Peyer's patch (tissue), 4 donors: ENCODE data around the gene AMIGO1. TPM values are rescaled to one million over a fixed set of nuclear protein-coding genes. Genes with fewer than 3 reads are reported as not detected.
A peak's percentile ranks its signal among the peaks of the same experiment; 100 is the strongest.

Experiments used
- DNase-seq, 3 donors: peaks; one replicate each; pipeline ENCODE4 v3.0.0-alpha.2; 2017 to 2019
- H3K27ac ChIP-seq, 4 donors: fragments of 200-600 bp; sonication (generic); one replicate each; pipeline ENCODE4 v1.5.1; 2016 to 2019
- H3K27me3 ChIP-seq, 2 donors: fragments of 200-600 bp; sonication (generic); one replicate each; pipeline ENCODE4 v1.5.1; 2019
- H3K36me3 ChIP-seq, 3 donors: fragments of 200-600 bp; sonication (generic); one replicate each; pipeline ENCODE4 v1.5.1; 2016 to 2019
- H3K4me1 ChIP-seq, 4 donors: fragments of 200-600 bp; sonication (generic); one replicate each; pipeline ENCODE4 v1.5.1; 2016 to 2019
- H3K4me3 ChIP-seq, 4 donors: fragments of 200-600 bp; sonication (generic); 1 replicate in 3 of 4; 2 replicates in 1 of 4; pipeline ENCODE4 v1.5.1; 2016 to 2019; ENCODE audit warnings: mild to moderate bottlenecking in 1 of 4
- H3K9me3 ChIP-seq, 4 donors: fragments of 200-600 bp; sonication (generic); one replicate each; pipeline ENCODE4 v1.5.1; 2016 to 2019; ENCODE audit warnings: mild to moderate bottlenecking in 1 of 4
- POLR2A ChIP-seq, 2 donors: fragments of 450-650 bp; IDR thresholded peaks; one replicate each; pipeline ENCODE4 v1.5.1; 2017; ENCODE audit warnings: antibody characterized with exemption in 2 of 2, mild to moderate bottlenecking in 2 of 2, moderate library complexity in 2 of 2
- total RNA-seq, 4 donors: library from RNA; depleted of rRNA; stranded (reverse); fragments of >200 nt; gene quantifications; one replicate each; pipeline ENCODE4 v1.1.0, GENCODE V29; 2016
- TF ChIP-seq, protein P1 (sequence below), 6 experiments: fragments of 450-650 bp in 4 of 6; fragments of 200-600 bp in 2 of 6; sonication (generic) in 1 of 6; IDR thresholded peaks; one replicate each; pipeline ENCODE4 v1.5.1; 2017 to 2019; ENCODE audit warnings: antibody characterized with exemption in 6 of 6, mild to moderate bottlenecking in 3 of 6, moderate library complexity in 1 of 6

AMIGO1 gene
- total RNA-seq, 4 donors from 2014 or later, result 2.5 to 7.4 (median 5.0) TPM

DNA sequence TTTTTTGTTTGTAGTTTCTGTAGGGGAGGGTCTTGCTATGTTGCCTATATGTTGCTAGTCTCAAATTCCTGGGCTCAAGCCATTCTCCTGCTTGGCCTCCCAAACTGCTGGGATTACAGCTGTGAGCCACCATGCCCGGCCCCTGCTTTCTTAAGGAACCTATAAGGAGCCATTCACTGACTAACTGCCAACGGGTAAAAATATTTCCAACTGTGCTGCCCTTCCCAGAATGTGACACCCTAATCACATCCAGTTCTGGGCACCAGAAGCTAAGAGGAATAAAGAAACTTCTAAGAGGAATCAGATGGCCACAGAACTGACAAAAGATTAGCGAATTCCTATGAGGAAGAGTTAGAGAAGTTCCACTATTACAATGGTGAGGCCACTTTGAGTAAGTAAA lies 36.7 kb downstream of the AMIGO1 start:
- Histone ChIP-seq H3K4me3 (no peak overlapping the region), H3K36me3 (no peaks in the 10 kb centered on the region), H3K27me3 (peaks cover 0 to 6% of the 10 kb centered on the region in 2 donors), H3K4me1 (no peaks in the 10 kb centered on the region), H3K9me3 (no peaks in the 10 kb centered on the region), H3K27ac (no peak overlapping the region)
- no peak for TF ChIP-seq POLR2A (IDR thresholded peaks at IDR 0.05)
- TF ChIP-seq, protein P1, sequence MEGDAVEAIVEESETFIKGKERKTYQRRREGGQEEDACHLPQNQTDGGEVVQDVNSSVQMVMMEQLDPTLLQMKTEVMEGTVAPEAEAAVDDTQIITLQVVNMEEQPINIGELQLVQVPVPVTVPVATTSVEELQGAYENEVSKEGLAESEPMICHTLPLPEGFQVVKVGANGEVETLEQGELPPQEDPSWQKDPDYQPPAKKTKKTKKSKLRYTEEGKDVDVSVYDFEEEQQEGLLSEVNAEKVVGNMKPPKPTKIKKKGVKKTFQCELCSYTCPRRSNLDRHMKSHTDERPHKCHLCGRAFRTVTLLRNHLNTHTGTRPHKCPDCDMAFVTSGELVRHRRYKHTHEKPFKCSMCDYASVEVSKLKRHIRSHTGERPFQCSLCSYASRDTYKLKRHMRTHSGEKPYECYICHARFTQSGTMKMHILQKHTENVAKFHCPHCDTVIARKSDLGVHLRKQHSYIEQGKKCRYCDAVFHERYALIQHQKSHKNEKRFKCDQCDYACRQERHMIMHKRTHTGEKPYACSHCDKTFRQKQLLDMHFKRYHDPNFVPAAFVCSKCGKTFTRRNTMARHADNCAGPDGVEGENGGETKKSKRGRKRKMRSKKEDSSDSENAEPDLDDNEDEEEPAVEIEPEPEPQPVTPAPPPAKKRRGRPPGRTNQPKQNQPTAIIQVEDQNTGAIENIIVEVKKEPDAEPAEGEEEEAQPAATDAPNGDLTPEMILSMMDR (IDR thresholded peaks at IDR 0.05), result no peak
- DNase-seq, result no peak

DNA sequence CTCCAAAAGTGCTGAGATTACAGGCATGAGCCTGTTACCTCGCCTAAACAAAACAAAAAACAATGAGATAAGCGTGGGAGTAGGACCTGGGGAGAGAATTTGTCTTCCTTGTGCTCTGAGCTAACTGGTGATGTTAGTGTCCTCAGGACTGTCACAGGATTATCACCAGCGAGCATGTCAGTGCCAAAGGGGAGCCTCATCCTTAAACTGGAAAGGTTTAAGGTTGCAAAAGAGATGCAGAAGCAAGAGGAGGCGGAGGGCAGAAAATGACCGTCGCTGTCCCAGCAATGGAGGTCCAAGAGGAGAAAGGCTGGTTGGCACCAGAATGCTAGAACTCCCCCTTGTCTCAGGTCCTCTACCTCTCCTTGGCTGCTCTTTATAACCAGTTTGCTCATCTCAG lies 39.3 kb downstream of the AMIGO1 start:
- DNase-seq, result no peak
- Histone ChIP-seq H3K9me3 (no peaks in the 10 kb centered on the region), H3K4me3 (no peak overlapping the region), H3K27me3 (peaks cover 0 to 6% of the 10 kb centered on the region in 2 donors), H3K4me1 (peaks cover 0 to 14% (median 6%) of the 10 kb centered on the region in 4 donors), H3K36me3 (no peaks in the 10 kb centered on the region), H3K27ac (no peak overlapping the region)
- TF ChIP-seq, protein P1 (IDR thresholded peaks at IDR 0.05), result no peak

DNA sequence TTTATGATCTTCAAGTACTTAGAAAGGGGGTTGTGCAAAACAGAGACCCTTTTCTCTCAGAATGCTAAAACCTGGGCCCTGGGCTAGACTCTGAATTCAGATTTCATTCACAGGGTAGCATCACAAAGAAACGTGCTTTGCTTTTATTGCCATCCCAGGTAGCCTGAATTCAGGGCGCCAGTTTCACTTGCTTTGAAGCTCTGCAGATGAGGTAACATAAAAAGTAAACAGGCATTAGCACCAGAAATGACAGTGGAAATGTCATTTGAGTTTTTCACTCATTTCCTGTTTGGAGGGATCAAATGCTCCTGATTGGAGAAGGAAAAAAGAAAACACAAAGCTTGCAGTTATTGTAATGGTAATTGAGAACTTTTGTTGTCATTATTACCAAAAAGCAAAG lies 40.6 kb downstream of the AMIGO1 start:
- DNase-seq, result no peak
- Histone ChIP-seq H3K27me3 (peaks cover 0 to 6% of the 10 kb centered on the region in 2 donors), H3K4me1 (peaks cover 0 to 14% (median 6%) of the 10 kb centered on the region in 4 donors), H3K27ac (no peak overlapping the region), H3K36me3 (no peaks in the 10 kb centered on the region), H3K4me3 (no peak overlapping the region), H3K9me3 (no peaks in the 10 kb centered on the region)
- no peak for TF ChIP-seq POLR2A (IDR thresholded peaks at IDR 0.05)
- TF ChIP-seq, protein P1 (IDR thresholded peaks at IDR 0.05), result no peak

DNA sequence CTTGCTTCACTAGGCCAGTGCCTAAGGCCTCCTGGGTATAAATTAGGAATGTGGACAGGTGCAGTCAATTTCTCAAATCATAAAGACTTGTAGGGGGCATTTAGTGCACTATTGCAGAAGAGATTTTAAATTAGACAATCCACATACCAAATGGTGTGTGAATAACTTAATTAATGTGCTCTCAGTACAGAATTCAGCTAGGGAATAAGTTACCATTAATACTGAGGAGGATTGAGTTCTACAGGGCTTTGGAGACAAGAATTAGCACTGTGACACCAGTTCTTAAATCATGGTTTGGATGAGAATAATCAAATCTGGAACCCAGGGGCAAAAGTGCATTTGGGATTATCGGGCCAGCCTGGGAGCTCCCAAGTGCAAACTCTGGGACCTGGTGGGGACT lies 41.5 kb downstream of the AMIGO1 start:
- TF ChIP-seq POLR2A (IDR thresholded peaks at IDR 0.05), result no peak
- TF ChIP-seq, protein P1 (IDR thresholded peaks at IDR 0.05), result no peak
- no peak overlapping the region for H3K4me3 ChIP-seq
- H3K27ac ChIP-seq, result no peak overlapping the region
- no peak for DNase-seq
- H3K27me3 ChIP-seq, result peaks cover 0 to 6% of the 10 kb centered on the region in 2 donors
- peaks cover 0 to 14% (median 6%) of the 10 kb centered on the region in 4 donors for H3K4me1 ChIP-seq
- no peaks in the 10 kb centered on the region for H3K36me3 ChIP-seq
- H3K9me3 ChIP-seq, result no peaks in the 10 kb centered on the region

DNA sequence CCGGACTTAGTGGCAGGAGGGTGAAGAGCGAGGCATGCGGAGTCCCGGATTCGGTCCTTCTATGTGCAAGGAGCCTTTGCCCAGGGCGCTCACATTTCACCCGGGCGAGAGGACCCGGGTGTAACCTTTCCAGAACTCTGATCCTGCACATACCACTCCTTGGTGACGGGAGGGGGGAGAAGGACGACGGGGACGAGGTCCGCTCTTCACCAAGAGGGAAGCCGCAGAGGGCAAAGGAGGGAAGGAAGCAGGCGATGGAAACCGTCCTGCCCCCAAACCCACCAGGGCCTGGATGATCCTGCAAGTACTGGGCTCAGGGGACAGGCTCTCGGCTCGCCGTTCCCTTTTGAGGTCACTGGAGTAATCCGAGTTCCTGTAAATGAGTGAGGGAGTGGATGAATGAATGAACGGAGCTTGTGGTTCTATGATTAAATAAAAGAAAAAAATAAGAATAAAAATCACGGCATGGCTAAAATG lies 42.2 kb downstream of the AMIGO1 start:
- Histone ChIP-seq H3K9me3 (no peaks in the 10 kb centered on the region), H3K36me3 (no peaks in the 10 kb centered on the region), H3K27ac (peak overlapping the region in 2 of 4 donors; percentile 2 to 24), H3K4me3 (peak overlapping the region in 3 of 4 donors; percentile 49 to 66 (median 62)), H3K27me3 (peaks cover 0 to 6% of the 10 kb centered on the region in 2 donors), H3K4me1 (peaks cover 0 to 14% (median 6%) of the 10 kb centered on the region in 4 donors)
- no peak for TF ChIP-seq POLR2A (IDR thresholded peaks at IDR 0.05)
- TF ChIP-seq, protein P1 (IDR thresholded peaks at IDR 0.05), result no peak
- DNase-seq, result no peak
